PC-3 (cell line): ENCODE data around the gene CNTNAP2. TPM values are rescaled to one million over a fixed set of nuclear protein-coding genes. Genes with fewer than 3 reads are reported as not detected.

Source experiments
- ATAC-seq: fragments of 200-7000 bp; cut with Tn5 transposase; 2 replicates; pipeline ENCODE4 v1.9.1; 2020; ENCODE audit warnings: mild to moderate bottlenecking, moderate library complexity
- BruUV-seq: library from RNA; stranded (reverse); fragments of 400-500 nt; replicated peaks from 2 replicates; lab custom pipeline; 2021; lab: Mats Ljungman, UMichigan
- CTCF ChIA-PET: fragments of 300-600 bp; sonication (Branson Sonifier 250); formaldehyde crosslinking; loops from one replicate; lab custom pipeline; 2022; ENCODE audit warnings: antibody characterized with exemption; lab: Charles Lee
- POLR2A ChIA-PET: fragments of 300-600 bp; sonication (Branson Sonifier 250); formaldehyde crosslinking; loops from one replicate; lab custom pipeline; 2022; ENCODE audit warnings: antibody characterized with exemption; ENCODE audit not compliant: unreplicated experiment; lab: Charles Lee
- DNase-seq: peaks from one replicate; pipeline ENCODE4 v3.0.0-alpha.2; 2015
- H2AFZ ChIP-seq: fragments of 300-600 bp; sonication (generic); 2 replicates; pipeline ENCODE4 v1.6.0; 2016; ENCODE audit warnings: antibody characterized with exemption, low read length
- H3F3A ChIP-seq: fragments of 300-600 bp; sonication (generic); one replicate; pipeline ENCODE4 v1.6.0; 2017; ENCODE audit warnings: antibody characterized with exemption, low read length, control low read depth, mild to moderate bottlenecking; ENCODE audit not compliant: unreplicated experiment
- H3K27ac ChIP-seq: fragments of 300-600 bp; sonication (generic); 2 replicates; pipeline ENCODE4 v1.5.1; 2016; ENCODE audit warnings: mild to moderate bottlenecking, low read length
- H3K27me3 ChIP-seq: fragments of 300-600 bp; sonication (generic); 2 replicates; pipeline ENCODE4 v1.6.1; 2016; ENCODE audit warnings: low read length, mixed read lengths
- H3K36me3 ChIP-seq: fragments of 300-600 bp; sonication (generic); 2 replicates; pipeline ENCODE4 v1.6.1; 2016; ENCODE audit warnings: low read depth, mixed run types, low read length, mixed read lengths
- H3K4me1 ChIP-seq: fragments of 300-600 bp; sonication (generic); 2 replicates; pipeline ENCODE4 v1.5.1; 2016; ENCODE audit warnings: low read length; ENCODE audit not compliant: insufficient read depth
- H3K4me2 ChIP-seq: fragments of 300-600 bp; sonication (generic); 2 replicates; pipeline ENCODE4 v1.6.0; 2016; ENCODE audit warnings: low read length
- H3K4me3 ChIP-seq: fragments of 300-600 bp; sonication (generic); 2 replicates; pipeline ENCODE4 v1.5.1; 2016; ENCODE audit warnings: mild to moderate bottlenecking, low read length, mixed read lengths
- H3K79me2 ChIP-seq: fragments of 300-600 bp; sonication (generic); 2 replicates; pipeline ENCODE4 v1.6.1; 2017; ENCODE audit warnings: low read length, mixed read lengths
- H3K9ac ChIP-seq: fragments of 300-600 bp; sonication (generic); 2 replicates; pipeline ENCODE4 v1.6.0; 2016; ENCODE audit warnings: mild to moderate bottlenecking, low read length
- H3K9me2 ChIP-seq: fragments of 300-600 bp; sonication (generic); replicated peaks from 2 replicates; pipeline ENCODE4 v1.6.1; 2016; ENCODE audit warnings: mixed run types, low read length, mixed read lengths
- H3K9me3 ChIP-seq: fragments of 300-600 bp; sonication (generic); 2 replicates; pipeline ENCODE4 v1.6.1; 2016; ENCODE audit warnings: low read length, mixed read lengths
- H4K20me1 ChIP-seq: fragments of 300-600 bp; sonication (generic); 2 replicates; pipeline ENCODE4 v1.6.1; 2016; ENCODE audit warnings: low read length, mixed read lengths
- CTCF ChIP-seq: fragments of 300-600 bp; sonication (generic); conservative IDR thresholded peaks from 2 replicates; pipeline ENCODE4 v1.5.1; 2017; ENCODE audit warnings: antibody characterized with exemption, low read depth, mild to moderate bottlenecking, low read length
- EZH2 ChIP-seq: fragments of 300-600 bp; sonication (generic); IDR thresholded peaks from one replicate; pipeline ENCODE4 v1.6.1; 2017; ENCODE audit warnings: antibody characterized with exemption, mild to moderate bottlenecking, low read length; ENCODE audit not compliant: unreplicated experiment
- EZH2phosphoT487 ChIP-seq: fragments of 300-600 bp; sonication (generic); IDR thresholded peaks from 2 replicates; pipeline ENCODE4 v1.6.1; 2018; ENCODE audit warnings: mild to moderate bottlenecking, antibody characterized with exemption, low read length, borderline replicate concordance
- intact Hi-C: fragments of 100-400 bp; cut with micrococcal nuclease; formaldehyde crosslinking; loops from 2 replicates; pipeline ENCODE4 v1.9.0; 2023
- total RNA-seq: library from RNA; depleted of rRNA; stranded (reverse); fragments of >200 nt; gene quantifications from 2 replicates; pipeline ENCODE4 v1.2.3, GENCODE V29; 2014

CNTNAP2 gene
- total RNA-seq, 1 experiment from 2014 or later: 1.5 TPM

- Histone ChIP-seq H3K4me1 (no peaks in the 10 kb centered on the region), H3K4me2 (no peak overlapping the region), H2AFZ (no peak overlapping the region), H3K4me3 (no peak overlapping the region), H3K27ac (no peak overlapping the region), H3K9ac (no peak overlapping the region), H3F3A (no peaks in the 10 kb centered on the region), H3K36me3 (no peaks in the 10 kb centered on the region), H3K79me2 (no peaks in the 10 kb centered on the region), H3K9me3 (no peaks in the 10 kb centered on the region), H3K9me2 (no peaks in the 10 kb centered on the region), H4K20me1 (no peaks in the 10 kb centered on the region), H3K27me3 (peaks cover 75% of the 10 kb centered on the region)
- CTCF ChIA-PET: no interaction called here
- DNase-seq: peak; percentile 10
- POLR2A ChIA-PET: no interaction called here
- TF ChIP-seq CTCF: no peak
- TF ChIP-seq EZH2phosphoT487: no peak
- no peak for TF ChIP-seq EZH2
- no TSS peak for BruUV-seq
- no peak for ATAC-seq
- intact Hi-C loops: no loop called here
These were observed 2282.3 kb downstream of the CNTNAP2 start for GRCh38 chr7:148398844-148399365.

- H3K79me2 ChIP-seq: no peaks in the 10 kb centered on the region
- no peaks in the 10 kb centered on the region for H3K36me3 ChIP-seq
- no TSS peak for BruUV-seq
- no peaks in the 10 kb centered on the region for H3F3A ChIP-seq
- H3K9ac ChIP-seq: no peak overlapping the region
- DNase-seq (no peak), ATAC-seq (no peak)
- intact Hi-C loops: no loop called here
- peaks cover 74% of the 10 kb centered on the region for H3K27me3 ChIP-seq
- H3K4me2 ChIP-seq: no peak overlapping the region
- no peaks in the 10 kb centered on the region for H3K4me1 ChIP-seq
- no peaks in the 10 kb centered on the region for H3K9me2 ChIP-seq
- no peak overlapping the region for H3K4me3 ChIP-seq
- TF ChIP-seq CTCF (no peak), EZH2phosphoT487 (no peak), EZH2 (no peak)
- no peaks in the 10 kb centered on the region for H3K9me3 ChIP-seq
- ChIA-PET POLR2A (no interaction called here), CTCF (no interaction called here)
- no peak overlapping the region for H2AFZ ChIP-seq
- no peak overlapping the region for H3K27ac ChIP-seq
- H4K20me1 ChIP-seq: no peaks in the 10 kb centered on the region
These were observed 2283.5 kb downstream of the CNTNAP2 start for GRCh38 chr7:148400101-148400500.

- Histone ChIP-seq H3K36me3 (no peaks in the 10 kb centered on the region), H3K9me2 (no peaks in the 10 kb centered on the region), H3F3A (no peaks in the 10 kb centered on the region), H3K9ac (no peak overlapping the region), H3K79me2 (no peaks in the 10 kb centered on the region), H3K27ac (no peak overlapping the region), H3K4me1 (no peaks in the 10 kb centered on the region), H3K9me3 (no peaks in the 10 kb centered on the region), H3K4me2 (no peak overlapping the region), H3K4me3 (no peak overlapping the region), H2AFZ (no peak overlapping the region), H3K27me3 (peaks cover 54% of the 10 kb centered on the region), H4K20me1 (no peaks in the 10 kb centered on the region)
- BruUV-seq: no TSS peak
- POLR2A ChIA-PET: no interaction called here
- no peak for TF ChIP-seq EZH2
- TF ChIP-seq EZH2phosphoT487: no peak
- no peak for TF ChIP-seq CTCF
- ATAC-seq: no peak
- intact Hi-C loops: no loop called here
- CTCF ChIA-PET: interaction anchor here (0.6 kb wide), 1 partner anchor 10 kb away, joined by 3 read pairs; no protein-coding TSS in a partner anchor
- no peak for DNase-seq
These were observed 2285.6 kb downstream of the CNTNAP2 start for GRCh38 chr7:148402159-148402558.
